ENCODE results near the gene IARS2. TPM values are rescaled to one million over a fixed set of nuclear protein-coding genes. Genes with fewer than 3 reads are reported as not detected.

Gene IARS2
- total and polyA plus RNA-seq, 4 experiments from 2014 or later = 46.0 to 88.8 (median 60.5) TPM

- Histone ChIP-seq H3K27ac (ENCODE audit: low read depth, low read length) (no peak overlapping the region), H3K4me3 (ENCODE audit: low read length in 2 of 2) (no peak overlapping the region), H3K4me1 (ENCODE audit: insufficient read depth, low read length) (no peaks in the 10 kb centered on the region), H3K27me3 (ENCODE audit: insufficient read depth, low read length) (no peaks in the 10 kb centered on the region), H3K9me3 (ENCODE audit: control insufficient read depth in 1 of 2, low read length in 2 of 2) (no peaks in the 10 kb centered on the region), H3K36me3 (ENCODE audit: insufficient read depth, low read length) (peaks cover 8% of the 10 kb centered on the region)
- ChIA-PET CTCF (ENCODE audit: partially characterized antibody) (no interaction called here), POLR2A (ENCODE audit: partially characterized antibody) (no interaction called here)
- no peaks in the 10 kb centered on the region for H3K27me3 Mint-ChIP-seq
- peaks cover 6 to 8% (median 6%) of the 10 kb centered on the region in 4 donors for H3K4me1 Mint-ChIP-seq
- H3K4me3 Mint-ChIP-seq = no peak overlapping the region
- no peak for DNase-seq
- intact Hi-C loops (cut with micrococcal nuclease) = no loop called here
- no peaks in the 10 kb centered on the region for H3K9me3 Mint-ChIP-seq
- peaks cover 65 to 69% of the 10 kb centered on the region in 2 donors for H3K36me3 Mint-ChIP-seq
- H3K27ac Mint-ChIP-seq = peak overlapping the region in 1 of 7 donors; percentile 14
Observed at GRCh38 chr1:220129479-220130210, 35.7 kb downstream of the IARS2 start.

GRCh38 chr1:220135755-220136154, 41.8 kb downstream of the IARS2 start:
- intact Hi-C loops (cut with micrococcal nuclease) = no loop called here
- Mint-ChIP-seq H3K4me1 (peaks cover 10 to 12% (median 11%) of the 10 kb centered on the region in 4 donors), H3K27me3 (no peaks in the 10 kb centered on the region), H3K36me3 (peaks cover 44 to 61% of the 10 kb centered on the region in 2 donors), H3K9me3 (no peaks in the 10 kb centered on the region), H3K27ac (peak overlapping the region in 5 of 7 donors; percentile 39 to 91 (median 53)), H3K4me3 (no peak overlapping the region)
- Histone ChIP-seq H3K27ac (ENCODE audit: low read depth, low read length) (no peak overlapping the region), H3K9me3 (ENCODE audit: control insufficient read depth in 1 of 2, low read length in 2 of 2) (no peaks in the 10 kb centered on the region), H3K4me3 (ENCODE audit: low read length in 2 of 2) (no peak overlapping the region), H3K36me3 (ENCODE audit: insufficient read depth, low read length) (peaks cover 28% of the 10 kb centered on the region), H3K27me3 (ENCODE audit: insufficient read depth, low read length) (no peaks in the 10 kb centered on the region), H3K4me1 (ENCODE audit: insufficient read depth, low read length) (peaks cover 10% of the 10 kb centered on the region)
- ChIA-PET CTCF (ENCODE audit: partially characterized antibody) (interaction anchor here (1.1 kb wide), 1 partner anchor 22 kb away, joined by 3 read pairs; no protein-coding TSS in a partner anchor), POLR2A (ENCODE audit: partially characterized antibody) (no interaction called here)
- no peak for DNase-seq

DNA sequence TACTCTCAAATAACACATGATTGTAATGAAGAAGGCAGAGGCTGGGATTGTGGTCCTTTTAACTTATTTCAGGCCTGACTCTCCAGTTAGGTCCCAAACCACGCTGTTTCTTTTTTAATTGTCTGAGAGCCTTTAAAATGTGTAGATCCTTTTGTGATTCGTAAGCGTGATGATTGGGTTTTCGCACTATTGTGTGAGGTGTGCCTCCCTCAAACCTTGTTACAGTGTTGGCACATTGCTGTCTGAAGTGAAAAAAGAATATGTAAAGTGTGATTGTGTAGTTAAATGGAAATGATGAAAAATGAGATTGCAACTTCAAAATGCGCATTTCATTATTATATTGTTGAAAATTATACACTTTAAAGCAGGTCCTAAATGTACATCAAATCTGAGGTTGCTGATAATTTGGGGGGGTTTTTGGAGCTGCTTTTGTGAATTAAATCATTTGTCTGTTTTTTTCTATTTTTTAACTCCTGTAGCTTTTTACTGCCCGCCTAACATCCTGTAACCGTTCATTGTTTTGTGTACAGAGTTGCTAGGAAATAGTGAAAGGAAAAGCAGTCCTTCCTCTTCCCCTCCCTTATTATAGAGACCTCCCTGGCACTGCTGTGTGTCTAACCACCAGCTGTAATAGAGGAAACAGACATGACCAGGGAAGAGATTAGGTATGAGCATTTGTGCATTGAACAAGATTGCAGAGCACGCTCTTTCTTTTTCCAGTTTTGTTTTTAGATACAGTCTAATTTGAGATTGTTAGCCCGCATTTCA, 43.3 kb downstream of the IARS2 start:
- Histone ChIP-seq H3K4me3 (ENCODE audit: low read length in 2 of 2) (no peak overlapping the region), H3K9me3 (ENCODE audit: control insufficient read depth in 1 of 2, low read length in 2 of 2) (no peaks in the 10 kb centered on the region), H3K27ac (ENCODE audit: low read depth, low read length) (peak overlapping the region; percentile 20), H3K4me1 (ENCODE audit: insufficient read depth, low read length) (peaks cover 10% of the 10 kb centered on the region), H3K27me3 (ENCODE audit: insufficient read depth, low read length) (no peaks in the 10 kb centered on the region), H3K36me3 (ENCODE audit: insufficient read depth, low read length) (peaks cover 28% of the 10 kb centered on the region)
- Mint-ChIP-seq H3K27ac (peak overlapping the region; percentile 25 to 94 (median 88)), H3K27me3 (no peaks in the 10 kb centered on the region), H3K9me3 (no peaks in the 10 kb centered on the region), H3K4me3 (peak overlapping the region in 7 of 8 donors; percentile 36 to 68 (median 47)), H3K4me1 (peaks cover 10 to 12% (median 11%) of the 10 kb centered on the region in 4 donors), H3K36me3 (peaks cover 51 to 66% of the 10 kb centered on the region in 2 donors)
- CTCF ChIA-PET (ENCODE audit: partially characterized antibody) = interaction anchor here (0.7 to 1.0 kb wide), 3 partner anchors 17 to 47 kb away, joined by 3 to 7 read pairs (median 3); no protein-coding TSS in a partner anchor
- POLR2A ChIA-PET (ENCODE audit: partially characterized antibody) = no interaction called here
- peak; percentile 40 to 72 (median 47) for DNase-seq
- intact Hi-C loops (cut with micrococcal nuclease) = no loop called here

GRCh38 chr1:220139966-220140365, 46.0 kb downstream of the IARS2 start:
- ChIA-PET CTCF (ENCODE audit: partially characterized antibody) (no interaction called here), POLR2A (ENCODE audit: partially characterized antibody) (no interaction called here)
- H3K9me3 Mint-ChIP-seq = no peaks in the 10 kb centered on the region
- peaks cover 9 to 12% (median 10%) of the 10 kb centered on the region in 4 donors for H3K4me1 Mint-ChIP-seq
- H3K27me3 Mint-ChIP-seq = no peaks in the 10 kb centered on the region
- Histone ChIP-seq H3K4me3 (ENCODE audit: low read length in 2 of 2) (no peak overlapping the region), H3K27ac (ENCODE audit: low read depth, low read length) (no peak overlapping the region), H3K36me3 (ENCODE audit: insufficient read depth, low read length) (peaks cover 29% of the 10 kb centered on the region), H3K4me1 (ENCODE audit: insufficient read depth, low read length) (peaks cover 10% of the 10 kb centered on the region), H3K27me3 (ENCODE audit: insufficient read depth, low read length) (no peaks in the 10 kb centered on the region), H3K9me3 (ENCODE audit: control insufficient read depth in 1 of 2, low read length in 2 of 2) (no peaks in the 10 kb centered on the region)
- DNase-seq = no peak
- no peak overlapping the region for H3K27ac Mint-ChIP-seq
- peaks cover 49 to 65% of the 10 kb centered on the region in 2 donors for H3K36me3 Mint-ChIP-seq
- intact Hi-C loops (cut with micrococcal nuclease) = no loop called here
- no peak overlapping the region for H3K4me3 Mint-ChIP-seq

DNA sequence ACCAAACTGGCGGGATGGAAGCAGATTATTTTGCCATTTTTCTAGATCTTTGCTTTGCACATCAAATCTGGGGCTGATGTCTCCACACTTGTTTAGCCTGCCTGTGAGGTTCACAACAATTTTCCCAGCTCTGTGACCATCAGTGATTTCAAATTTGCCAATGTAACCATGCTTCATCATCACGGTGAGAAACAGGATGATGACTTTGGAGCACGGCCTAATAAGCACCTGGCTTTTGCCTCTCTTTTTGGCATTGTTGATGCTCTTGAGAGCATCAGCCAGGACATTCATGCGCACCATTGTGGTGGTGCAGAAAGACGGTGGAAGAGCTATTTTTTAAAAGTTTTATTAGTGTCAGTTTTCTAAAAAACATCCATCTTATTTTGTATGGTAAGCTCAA, 50.1 kb downstream of the IARS2 start:
- Mint-ChIP-seq H3K27ac (peak overlapping the region in 3 of 7 donors; percentile 37 to 75 (median 52)), H3K9me3 (no peaks in the 10 kb centered on the region), H3K27me3 (no peaks in the 10 kb centered on the region), H3K4me1 (peaks cover 0 to 1% (median 0%) of the 10 kb centered on the region in 4 donors), H3K4me3 (no peak overlapping the region), H3K36me3 (peaks cover 49 to 67% of the 10 kb centered on the region in 2 donors)
- Histone ChIP-seq H3K9me3 (ENCODE audit: control insufficient read depth in 1 of 2, low read length in 2 of 2) (no peaks in the 10 kb centered on the region), H3K36me3 (ENCODE audit: insufficient read depth, low read length) (peaks cover 22% of the 10 kb centered on the region), H3K27ac (ENCODE audit: low read depth, low read length) (no peak overlapping the region), H3K4me1 (ENCODE audit: insufficient read depth, low read length) (no peaks in the 10 kb centered on the region), H3K4me3 (ENCODE audit: low read length in 2 of 2) (no peak overlapping the region), H3K27me3 (ENCODE audit: insufficient read depth, low read length) (no peaks in the 10 kb centered on the region)
- DNase-seq = no peak
- intact Hi-C loops (cut with micrococcal nuclease) = no loop called here
- ChIA-PET CTCF (ENCODE audit: partially characterized antibody) (interaction anchor here (0.6 to 1.1 kb wide), 2 partner anchors 23 to 26 kb away, joined by 3 read pairs; no protein-coding TSS in a partner anchor), POLR2A (ENCODE audit: partially characterized antibody) (interaction anchor here (2.0 kb wide), 1 partner anchor 54 kb away, joined by 5 read pairs; the partner anchor contains the start of gene BPNT1)

- Histone ChIP-seq H3K4me1 (ENCODE audit: insufficient read depth, low read length) (no peaks in the 10 kb centered on the region), H3K4me3 (ENCODE audit: low read length in 2 of 2) (no peak overlapping the region), H3K27me3 (ENCODE audit: insufficient read depth, low read length) (no peaks in the 10 kb centered on the region), H3K9me3 (ENCODE audit: control insufficient read depth in 1 of 2, low read length in 2 of 2) (no peaks in the 10 kb centered on the region), H3K36me3 (ENCODE audit: insufficient read depth, low read length) (peaks cover 15% of the 10 kb centered on the region), H3K27ac (ENCODE audit: low read depth, low read length) (no peak overlapping the region)
- Mint-ChIP-seq H3K27me3 (no peaks in the 10 kb centered on the region), H3K9me3 (no peaks in the 10 kb centered on the region), H3K36me3 (peaks cover 30 to 60% of the 10 kb centered on the region in 2 donors), H3K27ac (peak overlapping the region in 4 of 7 donors; percentile 2 to 29 (median 14)), H3K4me1 (no peaks in the 10 kb centered on the region), H3K4me3 (no peak overlapping the region)
- ChIA-PET POLR2A (ENCODE audit: partially characterized antibody) (no interaction called here), CTCF (ENCODE audit: partially characterized antibody) (interaction anchor here (1.0 kb wide), 1 partner anchor 9 kb away, joined by 3 read pairs; no protein-coding TSS in a partner anchor)
- intact Hi-C loops (cut with micrococcal nuclease) = no loop called here
- DNase-seq = no peak
Observed at GRCh38 chr1:220149742-220150141, 55.8 kb downstream of the IARS2 start.

GRCh38 chr1:220151454-220151853, 57.5 kb downstream of the IARS2 start:
- Histone ChIP-seq H3K27me3 (ENCODE audit: insufficient read depth, low read length) (no peaks in the 10 kb centered on the region), H3K36me3 (ENCODE audit: insufficient read depth, low read length) (peaks cover 12% of the 10 kb centered on the region), H3K4me3 (ENCODE audit: low read length in 2 of 2) (no peak overlapping the region), H3K4me1 (ENCODE audit: insufficient read depth, low read length) (peaks cover 4% of the 10 kb centered on the region), H3K9me3 (ENCODE audit: control insufficient read depth in 1 of 2, low read length in 2 of 2) (no peaks in the 10 kb centered on the region), H3K27ac (ENCODE audit: low read depth, low read length) (no peak overlapping the region)
- Mint-ChIP-seq H3K36me3 (peaks cover 27 to 59% of the 10 kb centered on the region in 2 donors), H3K4me3 (no peak overlapping the region), H3K4me1 (peaks cover 1 to 3% (median 3%) of the 10 kb centered on the region in 4 donors), H3K27me3 (no peaks in the 10 kb centered on the region), H3K27ac (peak overlapping the region in 4 of 7 donors; percentile 7 to 74 (median 61)), H3K9me3 (no peaks in the 10 kb centered on the region)
- DNase-seq = no peak
- intact Hi-C loops (cut with micrococcal nuclease) = no loop called here
- ChIA-PET POLR2A (ENCODE audit: partially characterized antibody) (no interaction called here), CTCF (ENCODE audit: partially characterized antibody) (interaction anchor here (1.1 kb wide), 1 partner anchor 40 kb away, joined by 3 read pairs; no protein-coding TSS in a partner anchor)
